HepG2 (cell line): ENCODE results near the gene PASD1. TPM values are rescaled to one million over a fixed set of nuclear protein-coding genes. Genes with fewer than 3 reads are reported as not detected.

Source experiments
- ATAC-seq: fragments of 200-7000 bp; cut with Tn5 transposase; 3 replicates; pipeline ENCODE4 v1.9.1; 2020; ENCODE audit warnings: mild to moderate bottlenecking, moderate library complexity
- BruUV-seq: library from RNA; stranded (reverse); fragments of 400-500 nt; replicated peaks from 2 replicates; lab custom pipeline; 2021; lab: Mats Ljungman, UMichigan
- CTCF ChIA-PET: fragments of 300-600 bp; formaldehyde crosslinking; extraction: SDS; loops from one replicate; lab custom pipeline; 2021; ENCODE audit warnings: low total read pairs, inconsistent platforms, low intra/inter-chr PET ratio; lab: Yijun Ruan, JAX
- POLR2A ChIA-PET: fragments of 350-600 bp; sonication (Branson Sonifier 250); formaldehyde crosslinking; loops from one replicate; lab custom pipeline; 2020; ENCODE audit warnings: antibody characterized with exemption, inconsistent platforms; lab: Yijun Ruan, JAX
- DNase-seq: peaks from one replicate; pipeline ENCODE4 v3.0.0-alpha.2; 2015; ENCODE audit warnings: low spot score
- FAIRE-seq: peaks from 3 replicates; lab custom pipeline; 2011; peaks lifted over from hg19 to GRCh38; lab: Jason Lieb, UNC
- H2AFZ ChIP-seq: one replicate; pipeline ENCODE4 v1.6.1; 2011; ENCODE audit warnings: low read length, inconsistent platforms
- H3K27ac ChIP-seq: fragments of 300-600 bp; 3 replicates; pipeline ENCODE4 v1.8.0; 2011; ENCODE audit warnings: mixed run types, mild to moderate bottlenecking, mixed read lengths, low read length, inconsistent platforms; ENCODE audit not compliant: insufficient read depth; ENCODE audit errors: extremely low read length
- H3K27me3 ChIP-seq, 2 experiments: fragments of 200-600 bp in 1 of 2; 2 replicates in 1 of 2; 3 replicates in 1 of 2; pipeline versions ENCODE4 v1.6.0 to v1.8.0; 2011; ENCODE audit warnings: low read length in 2 of 2, mild to moderate bottlenecking in 2 of 2, moderate library complexity in 2 of 2, inconsistent platforms in 1 of 2; ENCODE audit not compliant: insufficient read depth in 2 of 2, control insufficient read depth in 1 of 2
- H3K36me3 ChIP-seq, 2 experiments: fragments of 200-600 bp in 1 of 2; replicated peaks in 1 of 2; 2 replicates in 1 of 2; 3 replicates in 1 of 2; pipeline versions ENCODE4 v1.5.1 to v1.8.0; 2011; ENCODE audit warnings: low read length in 2 of 2, inconsistent platforms in 1 of 2; ENCODE audit not compliant: insufficient read depth in 2 of 2, control insufficient read depth in 1 of 2
- H3K4me1 ChIP-seq: 2 replicates; pipeline ENCODE4 v1.5.1; 2012; ENCODE audit warnings: low read length, inconsistent platforms; ENCODE audit not compliant: insufficient read depth
- H3K4me2 ChIP-seq: 2 replicates; pipeline ENCODE4 v1.6.0; 2011; ENCODE audit warnings: low read depth, low read length, inconsistent platforms
- H3K4me3 ChIP-seq, 3 experiments: fragments of 200-600 bp in 1 of 3; sonication (generic), shearing (Covaris generic) in 1 of 3; replicated peaks in 1 of 3; 2 replicates each; pipeline ENCODE4 v1.5.1; 2011 to 2016; ENCODE audit warnings: low read length in 3 of 3, inconsistent platforms in 2 of 3, low read depth in 2 of 3, mild to moderate bottlenecking in 2 of 3, control low read depth in 1 of 3, mixed read lengths in 1 of 3; ENCODE audit not compliant: insufficient read depth in 1 of 3
- H3K79me2 ChIP-seq: one replicate; pipeline ENCODE4 v1.6.1; 2011; ENCODE audit warnings: low read length, inconsistent platforms; ENCODE audit not compliant: insufficient read depth
- H3K9ac ChIP-seq: 2 replicates; pipeline ENCODE4 v1.6.0; 2011; ENCODE audit warnings: mild to moderate bottlenecking, low read depth, low read length, inconsistent platforms; ENCODE audit not compliant: insufficient read depth
- H3K9me3 ChIP-seq: 2 replicates; pipeline ENCODE4 v1.5.1; 2012; ENCODE audit warnings: mild to moderate bottlenecking, low read length
- H4K20me1 ChIP-seq: 2 replicates; pipeline ENCODE4 v1.6.0; 2011; ENCODE audit warnings: inconsistent platforms, mild to moderate bottlenecking, low read length, moderate library complexity; ENCODE audit not compliant: insufficient read depth
- MTF2 ChIP-seq: sonication (generic); formaldehyde crosslinking; IDR thresholded peaks from 2 replicates; pipeline ENCODE4 v1.5.0; 2020; ENCODE audit warnings: missing genetic modification reagents, borderline replicate concordance
- MXD1 ChIP-seq: sonication (generic); formaldehyde crosslinking; IDR thresholded peaks from 2 replicates; pipeline ENCODE4 v1.4.0; 2020; ENCODE audit warnings: mild to moderate bottlenecking, missing genetic modification reagents
- NAIF1 ChIP-seq: sonication (generic); formaldehyde crosslinking; IDR thresholded peaks from 2 replicates; pipeline ENCODE4 v1.5.0; 2020; ENCODE audit warnings: mild to moderate bottlenecking, missing genetic modification reagents, borderline replicate concordance
- NFE2L1 ChIP-seq: sonication (generic); formaldehyde crosslinking; IDR thresholded peaks from 2 replicates; pipeline ENCODE4 v1.4.0; 2020; ENCODE audit warnings: missing genetic modification reagents, mild to moderate bottlenecking, borderline replicate concordance
- PRDM4 ChIP-seq: sonication (generic); formaldehyde crosslinking; IDR thresholded peaks from 2 replicates; pipeline ENCODE4 v1.9.0; 2021; ENCODE audit warnings: missing genetic modification reagents, borderline replicate concordance
- SRSF9 ChIP-seq: fragments of 200-400 bp; formaldehyde crosslinking; IDR thresholded peaks from 2 replicates; pipeline ENCODE4 v1.6.1; 2018; ENCODE audit warnings: borderline replicate concordance, mild to moderate bottlenecking, low read depth, low read length; ENCODE audit not compliant: insufficient read depth, poor library complexity, severe bottlenecking
- TBX2 ChIP-seq: sonication (generic); formaldehyde crosslinking; IDR thresholded peaks from 2 replicates; pipeline ENCODE4 v1.5.0; 2020; ENCODE audit warnings: missing genetic modification reagents, mild to moderate bottlenecking, borderline replicate concordance
- TCF7 ChIP-seq: sonication (generic); IDR thresholded peaks from 2 replicates; pipeline ENCODE4 v1.6.1; 2016; ENCODE audit warnings: antibody characterized with exemption, low read depth
- ZFX ChIP-seq: sonication (generic); formaldehyde crosslinking; IDR thresholded peaks from 2 replicates; pipeline ENCODE4 v1.4.0; 2020; ENCODE audit warnings: mild to moderate bottlenecking, low read depth, missing genetic modification reagents, moderate library complexity
- ZNF124 ChIP-seq: sonication (generic); formaldehyde crosslinking; IDR thresholded peaks from 2 replicates; pipeline ENCODE4 v1.4.0; 2020; ENCODE audit warnings: missing genetic modification reagents
- ZNF224 ChIP-seq: sonication (generic); formaldehyde crosslinking; IDR thresholded peaks from 2 replicates; pipeline ENCODE4 v1.5.0; 2020; ENCODE audit warnings: mild to moderate bottlenecking, missing genetic modification reagents
- ZNF264 ChIP-seq: sonication (generic); formaldehyde crosslinking; IDR thresholded peaks from 2 replicates; pipeline ENCODE4 v1.4.0; 2020; ENCODE audit warnings: missing genetic modification reagents
- ZNF512B ChIP-seq: sonication (generic); formaldehyde crosslinking; IDR thresholded peaks from 2 replicates; pipeline ENCODE4 v1.5.1; 2020; ENCODE audit warnings: missing genetic modification reagents, mild to moderate bottlenecking, borderline replicate concordance
- ZNF678 ChIP-seq: sonication (generic); formaldehyde crosslinking; IDR thresholded peaks from 2 replicates; pipeline ENCODE4 v1.4.0; 2020; ENCODE audit warnings: mild to moderate bottlenecking, missing genetic modification reagents
- WGBS: methylation state at CpG from one replicate; pipeline ENCODE4 v1.1.6; 2017; ENCODE audit warnings: low lambda C conversion rate; 5-methylcytosine and 5-hydroxymethylcytosine counted together
- in situ Hi-C: cut with HindIII; loops from 2 replicates; pipeline ENCODE4 v1.10.0; 2017; ENCODE audit warnings: low pct_unique_long_range_greater_than_20kb; ENCODE audit not compliant: extremely low pct_ligation_motif_present
- intact Hi-C: fragments of 100-400 bp; cut with micrococcal nuclease; formaldehyde crosslinking; loops from one replicate; pipeline ENCODE4 v1.10.0; 2022; ENCODE audit not compliant: unreplicated experiment
- polyA plus RNA-seq, 8 experiments: library from polyadenylated mRNA; depleted of rRNA in 3 of 8; stranded (reverse) in 7 of 8; unstranded in 1 of 8; fragments of >200 nt; fragmentation: Illumina TruSeq in 4 of 8; extraction: Trizol in 4 of 8; gene quantifications; 2 replicates each; pipeline versions ENCODE4 v1.2.1 to v1.2.3, GENCODE V29; 2011 to 2016; ENCODE audit warnings: low read depth in 4 of 8, missing spikeins in 1 of 8, mixed read lengths in 1 of 8; ENCODE audit not compliant: insufficient read depth in 1 of 8
- total RNA-seq, 5 experiments: library from RNA; depleted of rRNA; stranded (reverse); fragments of >200 nt; fragmentation: Illumina TruSeq; extraction: Trizol; gene quantifications; 2 replicates each; pipeline ENCODE4 v1.2.3, GENCODE V29; 2016; ENCODE audit warnings: low read depth in 1 of 5
- TF ChIP-seq, protein P1 (sequence below): sonication (generic); formaldehyde crosslinking; conservative IDR thresholded peaks from 2 replicates; pipeline ENCODE4 v1.4.0; 2020; ENCODE audit warnings: missing genetic modification reagents

PASD1 gene
- total and polyA plus RNA-seq, 2 of the 13 experiments (the other 11 are each of a cell fraction or from before 2014, with no cell fraction given) = not detected

DNA sequence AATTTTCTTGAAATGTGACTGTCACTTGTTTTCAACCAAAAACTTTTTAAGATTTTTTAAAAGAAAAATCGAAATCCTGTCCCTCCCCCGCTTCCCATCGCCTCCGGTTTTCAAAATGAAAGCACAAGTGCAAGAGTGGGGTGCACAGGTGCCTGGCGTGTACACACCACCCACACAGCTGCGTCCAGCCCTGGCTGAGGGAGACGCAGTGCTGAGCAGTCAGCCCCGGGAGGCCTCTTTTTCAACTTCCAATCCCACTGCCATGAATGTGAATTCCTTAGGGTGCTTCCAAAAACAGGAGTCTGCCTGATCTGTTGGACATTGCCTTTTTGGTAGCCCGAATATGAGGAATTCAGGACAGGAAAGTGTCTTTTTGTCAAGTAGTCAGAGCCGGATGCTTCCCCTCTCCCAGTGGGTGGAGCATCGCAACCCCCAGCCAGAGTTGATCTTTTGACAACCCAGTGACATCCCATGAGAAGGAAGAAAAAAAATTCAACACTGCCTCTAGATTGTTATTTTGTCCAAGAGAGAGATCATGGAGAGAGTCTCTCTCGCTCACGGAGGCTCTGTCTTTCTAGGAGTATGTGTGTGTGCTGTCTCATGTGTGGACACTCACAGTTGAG, 140.7 kb downstream of the PASD1 start (continued):
- TF ChIP-seq ZNF264 (no peak), ZNF124 (CRISPR knock-in tag) (no peak), ZNF224 (CRISPR knock-in tag) (no peak)

DNA sequence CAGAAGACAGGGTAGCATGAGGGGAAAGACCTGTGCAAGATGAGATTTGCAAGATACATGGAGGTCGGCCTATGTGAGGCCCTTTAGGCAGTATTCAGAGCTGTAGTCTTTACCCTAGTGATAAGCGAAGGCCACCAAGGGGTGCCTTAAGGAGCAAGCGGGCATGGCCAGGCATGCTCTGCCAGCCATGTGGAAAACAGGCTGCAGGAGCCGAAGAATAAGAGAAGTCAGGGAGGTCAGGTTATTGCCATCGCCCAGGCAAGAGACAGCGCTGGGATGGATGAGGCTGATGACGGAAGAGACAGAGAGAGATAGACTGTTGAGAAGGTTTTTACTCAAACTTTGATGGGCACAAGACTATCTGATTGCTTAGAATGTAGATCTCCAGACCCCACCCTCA, 145.3 kb downstream of the PASD1 start:
- no TSS peak for BruUV-seq
- intact Hi-C loops (no loop called here), in situ Hi-C loops (no loop called here)
- no peak for ATAC-seq
- H3K4me2 ChIP-seq = no peak overlapping the region
- 51% methylated on average over 7 of the region's 7 CpGs for WGBS
- H3K9ac ChIP-seq = no peak overlapping the region
- no peaks in the 10 kb centered on the region for H4K20me1 ChIP-seq
- FAIRE-seq = no peak
- DNase-seq = no peak
- no peak overlapping the region for H2AFZ ChIP-seq
- no peaks in the 10 kb centered on the region; a peak in 1 of 5 replicates for H3K27me3 ChIP-seq
- H3K4me1 ChIP-seq = no peaks in the 10 kb centered on the region
- no peaks in the 10 kb centered on the region for H3K79me2 ChIP-seq
- CTCF ChIA-PET = no interaction called here
- POLR2A ChIA-PET = no interaction called here
- H3K27ac ChIP-seq = no peak overlapping the region
- no peak overlapping the region for H3K4me3 ChIP-seq
- H3K9me3 ChIP-seq = no peaks in the 10 kb centered on the region
- no peaks in the 10 kb centered on the region for H3K36me3 ChIP-seq
- TF ChIP-seq, protein P1, sequence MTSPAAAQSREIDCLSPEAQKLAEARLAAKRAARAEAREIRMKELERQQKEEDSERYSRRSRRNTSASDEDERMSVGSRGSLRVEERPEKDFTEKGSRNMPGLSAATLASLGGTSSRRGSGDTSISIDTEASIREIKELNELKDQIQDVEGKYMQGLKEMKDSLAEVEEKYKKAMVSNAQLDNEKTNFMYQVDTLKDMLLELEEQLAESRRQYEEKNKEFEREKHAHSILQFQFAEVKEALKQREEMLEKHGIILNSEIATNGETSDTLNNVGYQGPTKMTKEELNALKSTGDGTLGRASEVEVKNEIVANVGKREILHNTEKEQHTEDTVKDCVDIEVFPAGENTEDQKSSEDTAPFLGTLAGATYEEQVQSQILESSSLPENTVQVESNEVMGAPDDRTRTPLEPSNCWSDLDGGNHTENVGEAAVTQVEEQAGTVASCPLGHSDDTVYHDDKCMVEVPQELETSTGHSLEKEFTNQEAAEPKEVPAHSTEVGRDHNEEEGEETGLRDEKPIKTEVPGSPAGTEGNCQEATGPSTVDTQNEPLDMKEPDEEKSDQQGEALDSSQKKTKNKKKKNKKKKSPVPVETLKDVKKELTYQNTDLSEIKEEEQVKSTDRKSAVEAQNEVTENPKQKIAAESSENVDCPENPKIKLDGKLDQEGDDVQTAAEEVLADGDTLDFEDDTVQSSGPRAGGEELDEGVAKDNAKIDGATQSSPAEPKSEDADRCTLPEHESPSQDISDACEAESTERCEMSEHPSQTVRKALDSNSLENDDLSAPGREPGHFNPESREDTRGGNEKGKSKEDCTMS (CRISPR knock-in tag) = no peak
- TF ChIP-seq PRDM4 (CRISPR knock-in tag) (no peak), ZNF678 (CRISPR knock-in tag) (no peak), MXD1 (CRISPR knock-in tag) (no peak), SRSF9 (no peak), NFE2L1 (CRISPR knock-in tag) (no peak), MTF2 (CRISPR knock-in tag) (no peak), TCF7 (no peak), ZNF512B (CRISPR knock-in tag) (no peak), NAIF1 (CRISPR knock-in tag) (no peak), ZFX (no peak), TBX2 (no peak)
